ENCODE measurements around the gene NHERF2.

- TF ChIP-seq CTCF (IDR thresholded peaks at IDR 0.05; ENCODE audit: low read length) (no peak), EZH2phosphoT487 (IDR thresholded peaks at IDR 0.05; ENCODE audit: low read length) (no peak)
These were observed 28.3 kb upstream of the NHERF2 start for GRCh38 chr16:1998360-1998835.
